AG04449 (cell line): ENCODE data around the gene SLC28A3.

Experiments
- CTCF ChIA-PET: fragments of 350-600 bp; formaldehyde crosslinking; extraction: SDS; loops from one replicate; lab custom pipeline; 2021; ENCODE audit warnings: antibody characterized with exemption; lab: Yijun Ruan, JAX
- POLR2A ChIA-PET: fragments of 400-600, 350-600 bp; formaldehyde crosslinking; extraction: SDS; loops from one replicate; lab custom pipeline; 2020; ENCODE audit warnings: antibody characterized with exemption, inconsistent platforms; lab: Yijun Ruan, JAX
- DNase-seq: peaks from one replicate; pipeline ENCODE4 v3.0.0-alpha.2; 2010; ENCODE audit warnings: low read depth, low spot score
- H3K4me3 ChIP-seq: 2 replicates; pipeline ENCODE4 v1.5.1; 2011; ENCODE audit warnings: low read depth, mild to moderate bottlenecking, control low read depth, low read length
- CTCF ChIP-seq: IDR thresholded peaks from one replicate; pipeline ENCODE4 v1.5.1; 2011; ENCODE audit warnings: mild to moderate bottlenecking, moderate library complexity, low read length, control low read depth, inconsistent platforms; ENCODE audit not compliant: insufficient read depth; ENCODE audit errors: missing control alignments

SLC28A3 gene

GRCh38 chr9:84337252-84337651, 3.3 kb downstream of the SLC28A3 start:
- ChIA-PET CTCF (no interaction called here), POLR2A (no interaction called here)
- no peak for TF ChIP-seq CTCF
- DNase-seq, result no peak
- H3K4me3 ChIP-seq, result no peak overlapping the region

- no peak for TF ChIP-seq CTCF
- no peak overlapping the region for H3K4me3 ChIP-seq
- no peak for DNase-seq
- ChIA-PET CTCF (no interaction called here), POLR2A (no interaction called here)
Measured at GRCh38 chr9:84331119-84331809, 9.3 kb downstream of the SLC28A3 start.

- no peak for TF ChIP-seq CTCF
- H3K4me3 ChIP-seq, result no peak overlapping the region
- ChIA-PET CTCF (interaction anchor here (1.1 kb wide), 1 partner anchor 15 kb away, joined by 3 read pairs; no protein-coding TSS in a partner anchor), POLR2A (no interaction called here)
- DNase-seq, result no peak
Measured at GRCh38 chr9:84330246-84330645, 10.3 kb downstream of the SLC28A3 start.

- DNase-seq, result no peak
- CTCF ChIA-PET, result no interaction called here
- TF ChIP-seq CTCF, result no peak
- no peak overlapping the region for H3K4me3 ChIP-seq
- POLR2A ChIA-PET, result no interaction called here
Measured at GRCh38 chr9:84327184-84327583, 13.4 kb downstream of the SLC28A3 start.

GRCh38 chr9:84325347-84325973, 15.1 kb downstream of the SLC28A3 start:
- POLR2A ChIA-PET, result no interaction called here
- DNase-seq, result no peak
- CTCF ChIA-PET, result interaction anchor here (2.2 kb wide), 1 partner anchor 10 kb away, joined by 14 read pairs; no protein-coding TSS in a partner anchor
- TF ChIP-seq CTCF, result no peak
- no peak overlapping the region for H3K4me3 ChIP-seq

- no peak for DNase-seq
- TF ChIP-seq CTCF, result no peak
- H3K4me3 ChIP-seq, result no peak overlapping the region
- ChIA-PET CTCF (interaction anchor here (1.3 to 2.2 kb wide), 2 partner anchors 9 to 387 kb away, joined by 4 to 14 read pairs; no protein-coding TSS in a partner anchor), POLR2A (interaction anchor here (0.7 kb wide), 1 partner anchor 38 kb away, joined by 3 read pairs; no protein-coding TSS in a partner anchor)
Measured at GRCh38 chr9:84324811-84325210, 15.7 kb downstream of the SLC28A3 start.
